ENCODE results near the gene PRDM8.
A peak's percentile ranks its signal among the peaks of the same experiment; 100 is the strongest.

Gene PRDM8

DNA sequence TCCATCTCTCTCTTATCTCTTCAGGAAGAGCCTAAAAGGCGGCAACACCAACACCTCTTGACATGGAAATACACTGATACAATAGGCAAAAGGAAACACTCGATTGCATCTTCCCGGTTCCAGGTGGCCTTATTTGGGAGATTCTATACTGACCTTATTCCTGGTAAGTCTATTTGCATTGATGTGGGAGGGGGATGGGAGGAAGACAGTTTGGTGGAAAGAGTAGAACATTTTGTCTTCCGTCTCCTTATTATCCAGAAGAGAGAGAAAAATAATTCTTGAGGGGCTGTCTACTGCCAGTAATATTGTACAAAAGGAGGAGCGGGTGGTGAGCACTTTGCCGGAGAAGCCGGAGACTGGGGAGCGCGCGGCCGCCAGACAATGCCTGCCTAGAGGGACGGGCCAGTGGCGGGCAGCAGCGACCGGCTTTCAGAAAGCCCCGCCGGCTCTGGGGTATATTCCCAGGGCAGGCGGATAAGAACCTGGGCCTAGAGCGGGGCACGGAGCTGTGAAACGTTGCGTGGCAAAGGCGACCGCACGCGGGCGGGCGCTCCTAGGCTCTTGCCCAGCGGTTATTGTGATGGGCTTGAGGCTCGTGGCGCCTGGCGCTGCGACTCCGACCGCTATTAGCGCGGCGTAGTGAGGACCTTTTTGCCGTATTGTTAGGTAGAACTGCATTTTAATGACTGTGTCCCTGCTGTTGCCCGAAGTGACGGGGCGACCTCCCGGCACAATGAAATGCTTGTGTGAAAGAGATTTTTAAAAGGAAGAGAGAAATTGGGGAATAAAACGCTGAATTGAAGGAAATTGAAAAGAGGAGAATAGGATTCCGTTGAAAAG lies 518 bp downstream of the PRDM8 start:
- in situ Hi-C loops (cut with HindIII; ENCODE audit: low pct_ligation_motif_present, low pct_unique_long_range_greater_than_20kb, low sequenced_read_pairs), result no loop called here
- DNase-seq, result peak; percentile 40

DNA sequence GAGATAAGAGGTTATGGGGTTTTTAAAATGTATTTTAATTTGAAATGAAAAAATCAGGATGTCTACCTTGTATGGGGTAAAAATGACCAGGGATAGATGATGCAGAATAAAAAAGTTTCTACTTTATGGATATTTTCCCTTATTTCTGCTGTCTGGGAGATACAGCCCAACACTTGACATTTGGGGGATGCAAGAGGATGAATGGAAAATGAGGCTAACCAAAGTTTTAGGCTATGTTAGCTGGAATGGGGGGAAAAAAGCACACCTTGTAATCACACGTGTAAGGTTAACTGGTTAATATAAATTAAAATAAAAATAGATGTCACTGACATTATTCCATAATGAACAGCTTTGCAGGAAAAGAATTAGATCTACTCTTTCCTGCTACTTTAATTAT lies 1.1 kb downstream of the PRDM8 start:
- in situ Hi-C loops (cut with HindIII; ENCODE audit: low pct_ligation_motif_present, low pct_unique_long_range_greater_than_20kb, low sequenced_read_pairs), result no loop called here
- no peak for DNase-seq

DNA sequence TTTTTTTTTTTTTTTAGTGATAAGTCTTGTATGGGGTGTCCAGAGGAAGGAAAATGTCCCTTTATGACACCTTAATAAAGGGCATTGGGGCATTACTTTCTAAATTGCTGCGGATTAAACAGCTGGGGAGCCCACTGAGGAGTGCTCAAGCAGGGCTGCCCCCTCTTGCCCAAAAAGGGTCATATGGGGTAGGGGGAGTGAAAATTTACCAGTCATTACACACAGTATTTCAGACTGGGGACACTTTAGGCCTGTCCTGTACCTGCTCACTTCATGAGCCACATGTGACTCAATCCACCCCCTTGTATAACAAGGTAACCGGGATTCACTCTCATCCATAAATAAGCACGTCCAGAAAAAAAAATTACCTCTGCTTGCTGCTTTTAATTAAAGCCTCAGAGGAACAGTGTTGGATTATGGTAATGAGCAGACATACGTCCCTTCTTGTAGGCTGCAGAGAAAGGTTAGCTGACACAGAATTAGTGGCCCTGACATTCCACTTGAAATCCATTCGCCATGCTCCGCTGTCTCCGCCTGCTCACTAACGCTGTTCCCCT lies 1.8 kb downstream of the PRDM8 start:
- DNase-seq, result no peak
- in situ Hi-C loops (cut with HindIII; ENCODE audit: low pct_ligation_motif_present, low pct_unique_long_range_greater_than_20kb, low sequenced_read_pairs), result no loop called here

DNA sequence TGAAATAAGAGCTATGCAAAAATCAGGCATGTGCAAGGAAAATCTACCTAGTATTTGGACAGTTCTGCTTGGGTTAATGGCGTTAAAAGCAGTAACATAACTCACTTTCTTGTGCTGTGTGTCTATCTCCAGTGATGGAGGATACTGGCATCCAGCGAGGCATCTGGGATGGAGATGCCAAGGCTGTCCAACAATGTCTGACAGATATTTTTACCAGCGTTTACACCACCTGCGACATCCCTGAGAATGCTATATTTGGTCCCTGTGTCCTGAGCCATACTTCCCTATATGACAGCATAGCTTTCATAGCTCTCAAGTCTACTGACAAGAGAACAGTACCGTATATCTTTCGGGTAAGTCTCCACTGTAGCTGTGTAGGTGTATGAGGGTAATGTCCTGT lies 2.6 kb downstream of the PRDM8 start:
- in situ Hi-C loops (cut with HindIII; ENCODE audit: low pct_ligation_motif_present, low pct_unique_long_range_greater_than_20kb, low sequenced_read_pairs), result no loop called here
- no peak for DNase-seq

DNA sequence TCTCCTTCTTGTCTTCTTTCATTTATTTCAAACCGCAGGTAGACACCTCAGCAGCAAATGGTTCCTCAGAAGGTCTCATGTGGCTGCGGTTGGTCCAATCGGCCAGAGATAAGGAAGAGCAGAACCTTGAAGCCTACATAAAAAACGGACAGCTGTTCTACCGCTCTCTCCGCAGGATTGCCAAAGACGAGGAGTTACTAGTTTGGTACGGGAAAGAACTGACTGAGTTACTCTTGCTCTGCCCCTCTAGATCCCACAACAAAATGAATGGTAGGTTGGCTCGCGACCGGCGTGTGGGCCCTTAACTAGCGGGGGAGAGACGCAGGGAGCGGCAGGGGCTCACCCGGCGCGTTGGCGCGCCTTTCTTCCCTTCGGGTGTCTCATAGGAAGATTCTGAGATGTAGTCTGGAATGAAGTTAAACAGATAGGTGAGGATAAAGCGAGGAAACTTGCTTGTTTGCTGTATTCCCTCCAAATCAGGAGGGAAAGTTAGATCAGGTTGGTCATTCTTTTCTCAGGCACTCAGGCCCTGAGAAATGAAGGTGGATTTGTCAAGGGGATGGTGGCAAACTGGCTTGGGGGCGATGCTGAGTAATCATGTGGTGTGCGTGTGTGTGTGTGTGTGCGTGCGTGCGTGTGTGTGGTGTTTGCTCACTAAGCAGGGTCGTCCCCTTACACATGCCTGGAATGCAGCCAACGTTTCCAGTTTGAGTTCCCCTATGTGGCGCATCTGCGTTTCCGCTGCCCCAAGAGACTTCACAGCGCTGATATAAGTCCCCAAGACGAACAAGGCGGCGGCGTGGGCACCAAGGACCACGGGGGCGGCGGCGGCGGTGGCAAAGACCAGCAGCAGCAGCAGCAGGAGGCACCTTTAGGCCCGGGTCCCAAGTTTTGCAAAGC lies 4.2 kb downstream of the PRDM8 start:
- DNase-seq, result no peak
- in situ Hi-C loops (cut with HindIII; ENCODE audit: low pct_ligation_motif_present, low pct_unique_long_range_greater_than_20kb, low sequenced_read_pairs), result no loop called here

DNA sequence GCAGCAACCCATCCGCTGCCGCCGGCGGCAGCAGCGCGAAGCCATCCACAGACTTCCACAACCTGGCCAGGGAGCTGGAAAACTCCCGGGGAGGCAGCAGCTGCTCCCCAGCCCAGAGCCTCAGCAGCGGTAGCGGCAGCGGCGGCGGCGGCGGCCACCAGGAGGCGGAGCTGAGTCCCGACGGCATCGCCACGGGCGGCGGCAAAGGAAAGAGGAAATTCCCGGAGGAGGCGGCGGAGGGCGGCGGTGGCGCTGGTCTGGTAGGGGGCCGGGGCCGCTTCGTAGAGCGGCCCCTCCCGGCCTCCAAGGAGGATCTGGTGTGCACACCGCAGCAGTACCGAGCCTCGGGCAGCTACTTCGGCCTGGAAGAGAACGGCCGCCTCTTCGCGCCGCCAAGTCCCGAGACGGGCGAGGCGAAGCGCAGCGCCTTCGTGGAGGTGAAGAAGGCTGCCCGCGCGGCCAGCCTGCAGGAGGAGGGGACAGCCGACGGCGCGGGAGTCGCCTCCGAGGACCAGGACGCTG lies 4.9 kb downstream of the PRDM8 start:
- in situ Hi-C loops (cut with HindIII; ENCODE audit: low pct_ligation_motif_present, low pct_unique_long_range_greater_than_20kb, low sequenced_read_pairs), result no loop called here
- peak; percentile 61 for DNase-seq

DNA sequence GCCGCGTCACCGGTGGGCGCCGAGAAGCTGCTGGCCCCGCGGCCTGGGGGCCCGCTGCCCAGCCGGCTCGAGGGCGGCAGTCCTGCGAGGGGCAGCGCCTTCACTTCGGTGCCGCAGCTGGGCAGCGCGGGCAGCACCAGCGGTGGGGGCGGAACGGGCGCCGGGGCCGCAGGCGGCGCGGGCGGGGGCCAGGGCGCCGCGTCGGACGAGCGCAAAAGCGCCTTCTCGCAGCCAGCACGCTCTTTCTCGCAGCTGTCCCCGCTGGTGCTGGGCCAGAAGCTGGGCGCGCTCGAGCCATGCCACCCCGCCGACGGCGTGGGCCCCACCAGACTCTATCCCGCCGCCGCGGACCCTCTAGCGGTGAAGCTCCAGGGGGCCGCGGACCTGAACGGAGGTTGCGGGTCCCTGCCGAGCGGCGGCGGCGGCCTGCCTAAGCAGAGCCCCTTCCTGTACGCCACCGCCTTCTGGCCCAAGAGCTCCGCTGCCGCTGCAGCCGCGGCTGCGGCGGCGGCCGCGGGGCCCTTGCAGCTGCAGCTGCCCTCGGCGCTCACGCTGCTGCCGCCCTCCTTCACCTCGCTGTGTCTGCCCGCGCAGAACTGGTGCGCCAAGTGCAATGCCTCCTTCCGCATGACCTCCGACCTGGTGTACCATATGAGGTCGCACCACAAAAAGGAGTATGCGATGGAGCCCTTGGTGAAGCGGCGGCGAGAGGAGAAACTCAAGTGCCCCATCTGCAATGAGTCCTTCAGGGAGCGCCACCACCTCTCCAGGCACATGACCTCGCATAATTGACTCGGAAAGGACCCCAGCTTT lies 5.6 kb downstream of the PRDM8 start:
- DNase-seq, result no peak
- in situ Hi-C loops (cut with HindIII; ENCODE audit: low pct_ligation_motif_present, low pct_unique_long_range_greater_than_20kb, low sequenced_read_pairs), result no loop called here

DNA sequence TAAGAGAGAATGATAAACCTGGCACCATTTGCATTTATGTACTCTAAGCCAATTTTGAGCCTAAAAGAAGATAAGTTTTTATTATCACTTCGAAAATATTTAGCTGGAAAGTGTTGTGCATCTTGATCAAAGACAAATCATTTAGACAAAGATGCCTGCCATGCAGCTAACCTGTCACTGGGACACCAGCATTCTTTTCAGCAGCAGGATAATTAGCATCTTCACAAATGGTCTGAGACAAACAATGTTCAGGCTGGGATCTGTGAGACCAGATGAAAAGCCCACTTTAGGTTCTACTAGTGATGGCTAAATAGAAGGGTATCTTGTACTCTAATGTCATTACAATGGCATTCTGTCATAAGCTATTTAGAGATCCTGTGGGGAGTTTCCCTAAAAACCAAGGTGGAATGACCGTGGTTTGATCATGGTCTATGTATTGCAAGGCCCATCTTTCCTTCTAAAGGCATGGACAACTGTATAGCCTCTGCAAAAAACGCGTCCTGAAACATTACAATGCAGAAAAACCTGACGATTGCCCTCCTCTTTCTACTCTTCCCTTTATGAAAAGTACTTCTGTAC lies 7.2 kb downstream of the PRDM8 start:
- in situ Hi-C loops (cut with HindIII; ENCODE audit: low pct_ligation_motif_present, low pct_unique_long_range_greater_than_20kb, low sequenced_read_pairs), result no loop called here
- DNase-seq, result no peak

DNA sequence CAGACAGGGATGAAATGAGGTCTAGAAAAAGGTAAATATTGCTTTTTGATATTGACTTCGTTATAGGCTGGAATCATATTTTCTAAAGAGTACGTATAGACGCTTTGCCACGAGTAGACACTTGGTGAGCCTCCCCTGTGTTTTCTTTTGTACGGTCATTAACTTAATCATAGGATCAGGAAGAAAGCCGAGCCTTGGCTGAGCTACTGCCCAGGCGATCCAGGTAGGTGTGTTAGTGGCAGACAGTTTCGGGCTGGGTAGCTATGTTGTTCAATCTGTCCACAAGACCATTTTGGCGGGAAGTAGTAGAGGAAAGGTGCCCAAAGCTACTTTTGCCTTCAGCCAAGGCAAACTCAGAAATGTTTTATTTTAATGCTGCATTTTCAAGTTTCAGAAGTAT lies 8.8 kb downstream of the PRDM8 start:
- in situ Hi-C loops (cut with HindIII; ENCODE audit: low pct_ligation_motif_present, low pct_unique_long_range_greater_than_20kb, low sequenced_read_pairs), result no loop called here
- DNase-seq, result no peak

DNA sequence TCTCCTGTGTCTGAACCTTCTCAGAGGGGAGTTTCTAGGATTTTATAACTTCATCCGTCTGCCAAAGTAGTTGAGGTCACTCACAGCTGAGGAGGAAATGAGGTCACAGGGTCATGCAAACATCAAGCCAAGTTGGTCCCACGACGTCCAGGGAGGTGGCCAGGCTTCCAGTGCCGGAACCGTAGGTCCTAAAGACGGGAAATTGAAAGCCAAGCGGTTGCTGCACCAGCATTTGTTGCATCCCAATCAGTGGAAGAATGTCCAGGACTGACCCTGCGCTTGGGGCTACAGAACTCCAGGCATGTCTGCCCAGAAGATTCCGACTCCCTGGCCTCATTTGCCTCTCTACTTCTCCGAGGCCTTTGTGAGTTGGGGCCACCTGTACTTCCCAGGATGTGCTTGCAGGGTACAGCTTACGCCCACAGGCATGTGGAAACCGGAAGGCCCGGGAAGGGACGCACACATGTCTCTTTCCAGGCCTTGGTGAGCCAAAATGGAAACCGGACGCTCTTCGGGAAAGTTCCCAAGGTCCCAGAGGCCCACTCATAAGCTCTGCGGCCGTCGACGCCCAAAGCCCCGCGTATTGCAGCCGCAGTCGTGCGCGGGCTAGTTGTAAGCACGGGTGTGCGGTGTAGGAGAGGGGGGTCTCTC lies 9.3 kb downstream of the PRDM8 start:
- DNase-seq, result no peak
- in situ Hi-C loops (cut with HindIII; ENCODE audit: low pct_ligation_motif_present, low pct_unique_long_range_greater_than_20kb, low sequenced_read_pairs), result no loop called here

DNA sequence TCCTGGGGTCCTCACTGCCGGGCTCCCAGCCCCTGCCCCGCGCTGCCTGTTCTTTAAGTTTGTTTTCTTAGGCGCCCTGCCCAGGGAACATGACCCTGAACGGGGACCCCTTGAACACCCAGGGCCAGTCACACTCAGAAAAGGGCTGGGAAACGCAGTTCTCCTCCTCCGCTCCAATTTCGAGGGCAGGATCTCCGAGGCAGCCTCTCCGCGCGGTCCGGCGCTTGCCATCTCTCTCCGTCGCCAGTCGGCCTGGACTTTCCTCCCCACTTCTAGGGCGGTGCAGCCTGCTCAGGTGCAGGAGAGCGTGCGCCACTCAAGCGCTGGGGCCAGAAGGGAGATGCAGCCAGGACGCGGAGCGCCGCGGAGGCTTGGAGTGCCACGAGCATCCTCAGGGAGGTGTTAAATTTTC lies 9.9 kb downstream of the PRDM8 start:
- no peak for DNase-seq
- in situ Hi-C loops (cut with HindIII; ENCODE audit: low pct_ligation_motif_present, low pct_unique_long_range_greater_than_20kb, low sequenced_read_pairs), result no loop called here

DNA sequence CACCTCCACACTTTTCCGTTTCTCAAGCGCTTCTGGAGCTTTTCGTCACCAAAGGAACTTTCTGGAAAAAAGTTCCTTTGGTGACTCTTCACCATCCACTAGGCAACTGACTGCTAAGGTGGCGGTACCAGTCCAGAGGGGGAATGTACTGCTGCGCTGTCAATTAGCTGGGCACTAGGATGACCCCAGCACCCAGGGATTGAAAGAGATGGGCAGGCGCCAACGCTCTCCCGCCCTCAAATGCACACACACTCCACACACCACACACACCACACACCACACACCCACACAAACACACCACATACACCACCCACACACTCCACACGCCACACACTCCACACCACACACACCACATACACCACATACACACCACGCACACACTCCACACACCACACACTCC lies 10.4 kb downstream of the PRDM8 start:
- DNase-seq, result no peak
- in situ Hi-C loops (cut with HindIII; ENCODE audit: low pct_ligation_motif_present, low pct_unique_long_range_greater_than_20kb, low sequenced_read_pairs), result no loop called here

DNA sequence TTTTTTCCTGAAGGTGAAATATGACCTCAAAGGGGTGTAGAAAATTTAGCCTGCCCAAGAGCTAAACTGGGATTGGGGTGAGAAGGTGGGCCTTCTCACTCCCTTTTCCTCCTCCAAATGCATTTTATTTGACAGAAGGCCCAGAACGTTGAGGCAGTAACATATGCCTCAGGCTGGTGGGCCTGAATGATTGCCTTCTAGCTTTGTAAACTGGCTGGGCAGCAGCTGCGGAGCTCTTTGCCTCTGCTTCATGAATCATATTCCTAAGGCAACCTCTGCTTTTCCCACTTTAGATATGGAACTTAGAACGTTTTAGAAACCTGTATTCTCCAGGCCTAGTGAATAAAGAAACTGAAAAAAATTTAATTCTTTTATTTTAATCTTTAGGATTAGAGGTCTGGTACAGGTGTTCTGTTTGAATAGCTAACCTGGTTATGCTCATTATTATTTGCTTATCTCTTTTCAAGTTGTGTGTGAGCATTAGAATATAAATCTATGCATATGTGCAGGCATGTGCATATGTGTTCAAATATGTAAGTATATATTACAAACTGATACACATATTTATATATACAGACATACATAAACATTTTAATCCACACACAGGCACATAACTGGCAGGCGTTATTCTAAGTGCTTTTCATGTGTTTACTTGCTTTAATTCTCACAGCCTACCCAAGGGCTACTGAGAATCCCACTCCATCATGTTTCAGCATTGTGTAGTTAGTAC lies 11.5 kb downstream of the PRDM8 start:
- no peak for DNase-seq
- in situ Hi-C loops (cut with HindIII; ENCODE audit: low pct_ligation_motif_present, low pct_unique_long_range_greater_than_20kb, low sequenced_read_pairs), result no loop called here

DNA sequence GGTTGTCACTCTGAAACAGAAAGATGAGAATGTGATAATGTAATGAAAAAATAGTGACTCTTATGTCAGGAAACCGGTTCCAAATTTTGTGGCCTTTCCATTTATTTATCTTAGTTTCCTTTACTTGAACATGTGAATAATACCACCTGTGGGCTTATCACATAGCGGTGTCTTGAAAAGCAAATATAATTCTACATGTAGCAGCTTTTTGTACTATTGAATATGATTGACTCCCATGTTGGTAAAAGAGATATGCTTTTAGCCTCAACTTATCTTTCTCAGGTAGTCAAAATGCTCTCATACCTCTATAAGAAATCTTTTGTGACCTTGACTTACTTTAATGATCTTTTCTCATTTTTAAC lies 12.0 kb downstream of the PRDM8 start:
- in situ Hi-C loops (cut with HindIII; ENCODE audit: low pct_ligation_motif_present, low pct_unique_long_range_greater_than_20kb, low sequenced_read_pairs), result no loop called here
- DNase-seq, result no peak

DNA sequence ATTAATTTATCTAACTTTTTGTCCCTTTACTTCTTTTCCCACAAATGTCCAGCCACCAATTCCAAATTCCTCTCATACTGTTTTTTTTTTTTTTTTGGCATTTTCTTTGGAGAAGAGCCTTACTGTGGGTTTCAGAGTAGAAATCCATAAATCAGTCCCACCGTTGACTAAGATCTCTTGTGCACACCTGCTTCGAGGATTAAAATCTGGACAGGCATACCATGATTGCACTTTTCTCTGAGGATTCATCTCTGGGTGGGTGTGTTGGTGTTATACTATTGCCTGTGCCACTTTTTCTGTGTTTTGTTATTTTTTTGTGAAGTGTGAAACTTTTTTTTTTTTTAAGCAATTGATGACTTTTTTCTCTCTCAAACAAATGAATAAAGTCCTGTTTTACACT lies 13.2 kb downstream of the PRDM8 start:
- no peak for DNase-seq
- in situ Hi-C loops (cut with HindIII; ENCODE audit: low pct_ligation_motif_present, low pct_unique_long_range_greater_than_20kb, low sequenced_read_pairs), result no loop called here

DNA sequence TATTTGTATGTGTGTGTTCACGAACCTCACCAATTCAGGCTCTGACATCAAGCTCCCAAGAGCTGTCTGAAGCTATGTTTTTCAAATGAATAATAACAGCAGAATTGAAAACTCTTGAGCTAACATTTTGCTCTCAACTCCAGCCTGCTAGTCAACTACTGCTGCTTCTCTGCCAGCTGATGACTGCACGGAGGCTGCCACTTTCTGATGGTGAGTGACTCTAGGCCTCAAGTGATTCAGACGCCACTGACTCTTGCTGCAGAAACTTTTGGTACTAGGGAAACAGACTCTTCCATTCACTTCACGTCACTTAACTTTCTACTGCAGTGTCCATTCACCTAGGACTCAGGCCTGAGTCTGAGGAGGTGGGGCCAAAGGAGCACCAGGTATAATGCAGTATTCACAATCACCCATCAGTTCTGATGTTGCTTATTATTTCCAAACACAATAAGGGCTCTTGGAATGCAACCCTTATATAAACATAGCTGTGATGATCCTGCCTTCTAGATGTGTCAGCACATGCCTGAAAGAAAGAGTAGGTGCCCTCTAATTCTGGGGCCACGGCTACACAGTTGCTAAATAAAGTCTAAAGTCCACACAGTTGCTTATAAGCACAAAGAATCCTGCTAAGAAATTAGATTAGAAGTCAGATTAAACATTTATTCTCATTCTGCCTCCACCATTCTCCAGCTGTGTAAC lies 16.0 kb downstream of the PRDM8 start:
- in situ Hi-C loops (cut with HindIII; ENCODE audit: low pct_ligation_motif_present, low pct_unique_long_range_greater_than_20kb, low sequenced_read_pairs), result no loop called here
- no peak for DNase-seq
